Endothelial cell of umbilical vein (primary cell): Measurements from ENCODE around the gene DNAL1. TPM values are rescaled to one million over a fixed set of nuclear protein-coding genes. Genes with fewer than 3 reads are reported as not detected.

Experiments used
- BruUV-seq: library from RNA; stranded (reverse); fragments of 400-500 nt; replicated peaks from 2 replicates; lab custom pipeline; 2021; lab: Mats Ljungman, UMichigan
- CTCF ChIA-PET: fragments of 300-600, 350-600 bp; sonication (Branson Sonifier 250); formaldehyde crosslinking; loops from one replicate; lab custom pipeline; 2021; ENCODE audit warnings: antibody characterized with exemption, inconsistent platforms; lab: Charles Lee
- POLR2A ChIA-PET: fragments of 300-600, 350-600 bp; sonication (Branson Sonifier 250); formaldehyde crosslinking; loops from one replicate; lab custom pipeline; 2021; ENCODE audit warnings: antibody characterized with exemption, inconsistent platforms; lab: Charles Lee
- DNase-seq: peaks from one replicate; pipeline ENCODE4 v3.0.0-alpha.2; 2011; ENCODE audit warnings: low read depth, low spot score
- FAIRE-seq: peaks from 2 replicates; lab custom pipeline; 2011; peaks lifted over from hg19 to GRCh38; lab: Jason Lieb, UNC
- H2AFZ ChIP-seq: 2 replicates; pipeline ENCODE4 v1.6.0; 2012; ENCODE audit warnings: low read depth, low read length, control low read depth, inconsistent platforms
- H3K27ac ChIP-seq: 2 replicates; pipeline ENCODE4 v1.5.1; 2011; ENCODE audit warnings: low read depth, mild to moderate bottlenecking, control low read depth, low read length, moderate library complexity; ENCODE audit not compliant: insufficient read depth
- H3K27me3 ChIP-seq, 2 experiments: 2 replicates each; pipeline versions ENCODE4 v1.6.0 to v1.6.1; 2011; ENCODE audit warnings: low read length in 2 of 2, mixed read lengths in 1 of 2; ENCODE audit not compliant: control insufficient read depth in 2 of 2, insufficient read depth in 2 of 2
- H3K36me3 ChIP-seq, 2 experiments: 2 replicates in 1 of 2; 3 replicates in 1 of 2; pipeline ENCODE4 v1.5.1; 2011; ENCODE audit warnings: low read length in 2 of 2, mild to moderate bottlenecking in 1 of 2, moderate library complexity in 1 of 2; ENCODE audit not compliant: control insufficient read depth in 2 of 2, insufficient read depth in 2 of 2; ENCODE audit errors: extremely low read depth in 1 of 2
- H3K4me1 ChIP-seq: 3 replicates; pipeline ENCODE4 v1.5.1; 2011; ENCODE audit warnings: mild to moderate bottlenecking, low read length; ENCODE audit not compliant: control insufficient read depth, insufficient read depth; ENCODE audit errors: extremely low read depth
- H3K4me2 ChIP-seq: 2 replicates; pipeline ENCODE4 v1.6.1; 2011; ENCODE audit warnings: low read length, control low read depth, mixed read lengths; ENCODE audit not compliant: insufficient read depth
- H3K4me3 ChIP-seq, 3 experiments: fragments of 200-600 bp in 1 of 3; sonication (generic), shearing (Covaris generic) in 1 of 3; replicated peaks in 1 of 3; 2 replicates each; pipeline ENCODE4 v1.5.1; 2011 to 2016; ENCODE audit warnings: control low read depth in 3 of 3, low read length in 3 of 3, mild to moderate bottlenecking in 2 of 3, inconsistent platforms in 1 of 3, low read depth in 1 of 3, moderate library complexity in 1 of 3; ENCODE audit not compliant: insufficient read depth in 1 of 3
- H3K79me2 ChIP-seq: 2 replicates; pipeline ENCODE4 v1.6.0; 2012; ENCODE audit warnings: low read length, inconsistent platforms; ENCODE audit not compliant: control insufficient read depth, insufficient read depth
- H3K9ac ChIP-seq: replicated peaks from 2 replicates; pipeline ENCODE3; 2011; ENCODE audit warnings: low read length, control low read depth; ENCODE audit not compliant: insufficient read depth; ENCODE audit errors: extremely low read depth
- H3K9me1 ChIP-seq: replicated peaks from 3 replicates; pipeline ENCODE4 v1.6.0; 2011; ENCODE audit warnings: mild to moderate bottlenecking, low read length; ENCODE audit not compliant: control insufficient read depth, insufficient read depth; ENCODE audit errors: extremely low read depth
- H3K9me3 ChIP-seq: replicated peaks from 2 replicates; pipeline ENCODE4 v1.5.1; 2012; ENCODE audit warnings: low read length, inconsistent platforms; ENCODE audit not compliant: control insufficient read depth, insufficient read depth
- H4K20me1 ChIP-seq: replicated peaks from 2 replicates; pipeline ENCODE3; 2011; ENCODE audit warnings: mild to moderate bottlenecking, low read length; ENCODE audit not compliant: control insufficient read depth, insufficient read depth; ENCODE audit errors: extremely low read depth
- EZH2 ChIP-seq: IDR thresholded peaks from 2 replicates; pipeline ENCODE4 v1.6.1; 2012; ENCODE audit warnings: borderline replicate concordance, low read depth, mild to moderate bottlenecking, moderate library complexity, low read length, inconsistent platforms; ENCODE audit not compliant: severe bottlenecking
- MYC ChIP-seq: IDR thresholded peaks from one replicate; pipeline ENCODE4 v1.6.1; 2011; ENCODE audit warnings: mild to moderate bottlenecking, low read depth, low read length
- dilution Hi-C: fragments of 300-500 bp; cut with MboI; formaldehyde crosslinking; loops from one replicate; pipeline ENCODE4 v1.15.0; 2019; ENCODE audit warnings: low sequenced_read_pairs; ENCODE audit not compliant: extremely low pct_ligation_motif_present
- intact Hi-C: fragments of 100-400 bp; cut with micrococcal nuclease; formaldehyde crosslinking; loops from one replicate; pipeline ENCODE4 v1.10.0; 2022
- polyA plus RNA-seq, 4 experiments: library from polyadenylated mRNA; depleted of rRNA in 3 of 4; stranded (reverse) in 3 of 4; unstranded in 1 of 4; fragments of >200 nt; gene quantifications; 2 replicates each; pipeline versions ENCODE4 v1.2.1 to v1.2.3, GENCODE V29; 2011 to 2012; ENCODE audit warnings: missing spikeins in 1 of 4
- total RNA-seq: library from RNA; stranded (reverse); gene quantifications from 2 replicates; pipeline ENCODE4 v1.2.3, GENCODE V29; 2021
- TF ChIP-seq, protein P1 (sequence below), 2 donors: IDR thresholded peaks; 1 replicate in 1 of 2; 2 replicates in 1 of 2; pipeline ENCODE4 v1.5.1; 2011; ENCODE audit warnings: low read length in 2 of 2, mild to moderate bottlenecking in 2 of 2, moderate library complexity in 2 of 2, control low read depth in 1 of 2, inconsistent platforms in 1 of 2, low read depth in 1 of 2; ENCODE audit not compliant: insufficient read depth in 1 of 2; ENCODE audit errors: extremely low read depth in 1 of 2
- TF ChIP-seq, protein P2 (sequence below): IDR thresholded peaks from 2 replicates; pipeline ENCODE4 v1.6.1; 2011; ENCODE audit not compliant: insufficient read depth, insufficient read length

Gene DNAL1
- total and polyA plus RNA-seq, 2 donors (not counting 3 experiments of a cell fraction or from before 2014, with no cell fraction given), result 2.4 to 15.3 TPM

DNA sequence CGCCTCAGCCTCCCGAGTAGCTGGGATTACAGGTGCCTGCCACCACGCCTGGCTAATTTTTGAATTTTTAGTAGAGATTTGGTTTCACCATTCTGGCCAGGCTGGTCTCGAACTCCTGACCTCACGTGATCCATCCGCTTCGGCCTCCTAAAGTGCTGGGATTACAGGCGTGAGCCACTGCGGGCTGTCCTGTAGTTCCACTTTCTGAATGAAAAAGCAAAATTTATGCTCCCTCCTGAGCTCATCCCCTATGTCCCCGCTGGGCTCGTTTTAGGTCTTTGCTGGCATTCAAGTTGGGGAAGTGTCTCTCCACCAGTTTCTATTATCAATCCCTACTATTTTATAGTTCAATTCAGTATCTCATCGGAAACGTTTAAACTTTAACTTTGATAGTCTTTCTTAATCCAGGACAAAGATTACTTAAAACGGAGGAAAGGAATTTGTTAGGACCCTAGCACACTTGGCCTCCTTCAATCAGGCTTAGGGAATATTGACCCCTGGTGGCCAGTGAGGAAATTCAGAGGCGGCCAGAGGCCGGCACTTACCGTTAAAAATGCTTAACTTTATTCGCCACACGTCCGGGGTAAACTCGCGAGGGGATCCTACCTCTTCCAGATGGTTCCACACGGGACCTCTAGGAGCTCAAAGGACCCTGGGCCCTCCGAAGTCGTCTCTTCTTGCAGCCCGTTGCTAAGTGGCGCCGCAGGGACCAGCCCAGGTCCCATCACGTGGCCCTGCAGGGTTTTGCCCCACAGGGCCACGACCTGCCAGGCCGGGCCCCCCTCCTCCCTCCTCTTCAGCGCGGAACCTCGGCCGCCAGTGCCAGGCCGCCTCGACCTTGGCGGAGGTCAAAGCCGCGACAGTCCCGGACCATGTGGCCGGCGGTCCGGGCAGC lies 11.4 kb upstream of the DNAL1 start:
- no peaks in the 10 kb centered on the region for H3K36me3 ChIP-seq
- BruUV-seq, result no TSS peak
- DNase-seq, result peak; percentile 71
- H3K9me1 ChIP-seq, result no peaks in the 10 kb centered on the region
- no peaks in the 10 kb centered on the region for H3K9me3 ChIP-seq
- no peaks in the 10 kb centered on the region for H3K27me3 ChIP-seq
- H3K27ac ChIP-seq, result no peak overlapping the region
- ChIA-PET POLR2A (no interaction called here), CTCF (interaction anchor here (0.6 to 6.2 kb wide), 33 partner anchors 8 to 460 kb away, joined by 3 to 149 read pairs (median 5); partner anchors contain the start of genes ACOT2, ACOT4, ACOT6 and RIOX1)
- peak overlapping the region; percentile 90 for H3K4me2 ChIP-seq
- FAIRE-seq, result peak; percentile 97
- peak overlapping the region; percentile 64 for H3K9ac ChIP-seq
- intact Hi-C loops (loop anchor here (1.0 to 2.0 kb wide), 6 partner anchors 29 to 460 kb away; partner anchors contain the start of gene RIOX1), dilution Hi-C loops (no loop called here)
- TF ChIP-seq, protein P1, sequence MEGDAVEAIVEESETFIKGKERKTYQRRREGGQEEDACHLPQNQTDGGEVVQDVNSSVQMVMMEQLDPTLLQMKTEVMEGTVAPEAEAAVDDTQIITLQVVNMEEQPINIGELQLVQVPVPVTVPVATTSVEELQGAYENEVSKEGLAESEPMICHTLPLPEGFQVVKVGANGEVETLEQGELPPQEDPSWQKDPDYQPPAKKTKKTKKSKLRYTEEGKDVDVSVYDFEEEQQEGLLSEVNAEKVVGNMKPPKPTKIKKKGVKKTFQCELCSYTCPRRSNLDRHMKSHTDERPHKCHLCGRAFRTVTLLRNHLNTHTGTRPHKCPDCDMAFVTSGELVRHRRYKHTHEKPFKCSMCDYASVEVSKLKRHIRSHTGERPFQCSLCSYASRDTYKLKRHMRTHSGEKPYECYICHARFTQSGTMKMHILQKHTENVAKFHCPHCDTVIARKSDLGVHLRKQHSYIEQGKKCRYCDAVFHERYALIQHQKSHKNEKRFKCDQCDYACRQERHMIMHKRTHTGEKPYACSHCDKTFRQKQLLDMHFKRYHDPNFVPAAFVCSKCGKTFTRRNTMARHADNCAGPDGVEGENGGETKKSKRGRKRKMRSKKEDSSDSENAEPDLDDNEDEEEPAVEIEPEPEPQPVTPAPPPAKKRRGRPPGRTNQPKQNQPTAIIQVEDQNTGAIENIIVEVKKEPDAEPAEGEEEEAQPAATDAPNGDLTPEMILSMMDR (IDR thresholded peaks at IDR 0.05; ENCODE audit: extremely low read depth in 1 of 2, insufficient read depth in 1 of 2, low read depth in 1 of 2, low read length in 2 of 2), result peak; percentile 73 to 84
- no peak for TF ChIP-seq EZH2
- TF ChIP-seq, protein P2, sequence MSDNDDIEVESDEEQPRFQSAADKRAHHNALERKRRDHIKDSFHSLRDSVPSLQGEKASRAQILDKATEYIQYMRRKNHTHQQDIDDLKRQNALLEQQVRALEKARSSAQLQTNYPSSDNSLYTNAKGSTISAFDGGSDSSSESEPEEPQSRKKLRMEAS, result no peak
- TF ChIP-seq MYC, result no peak
- peak overlapping the region; percentile 42 to 64 (median 58) for H3K4me3 ChIP-seq
- H3K4me1 ChIP-seq, result peaks cover 9% of the 10 kb centered on the region
- H3K79me2 ChIP-seq, result no peaks in the 10 kb centered on the region
- H4K20me1 ChIP-seq, result no peaks in the 10 kb centered on the region
- H2AFZ ChIP-seq, result peak overlapping the region; percentile 100
